SJSA1 (cell line): ENCODE results near the gene FERMT3. TPM values are rescaled to one million over a fixed set of nuclear protein-coding genes. Genes with fewer than 3 reads are reported as not detected.
A peak's percentile ranks its signal among the peaks of the same experiment; 100 is the strongest.

Source experiments
- DNase-seq, 2 experiments: peaks; one replicate each; pipeline ENCODE4 v3.0.0-alpha.2; 2015 to 2020; ENCODE audit warnings: low spot score in 2 of 2, low read depth in 1 of 2
- H3K27ac ChIP-seq: fragments of 250-450 bp; sonication (Bioruptor Pico); 2 replicates; pipeline ENCODE4 v1.5.1; 2020; ENCODE audit warnings: mild to moderate bottlenecking, moderate library complexity
- H3K27me3 ChIP-seq: fragments of 250-450 bp; sonication (Bioruptor Pico); replicated peaks from 2 replicates; pipeline ENCODE4 v1.5.1; 2020; ENCODE audit warnings: mild to moderate bottlenecking, moderate library complexity
- H3K36me3 ChIP-seq: fragments of 250-450 bp; sonication (Bioruptor Pico); 2 replicates; pipeline ENCODE4 v1.5.1; 2020; ENCODE audit warnings: mild to moderate bottlenecking
- H3K4me1 ChIP-seq: fragments of 250-450 bp; sonication (Bioruptor Pico); replicated peaks from 2 replicates; pipeline ENCODE4 v1.6.1; 2021; ENCODE audit warnings: mild to moderate bottlenecking
- H3K4me3 ChIP-seq: fragments of 250-450 bp; sonication (Bioruptor Pico); 2 replicates; pipeline ENCODE4 v1.5.1; 2020; ENCODE audit warnings: mild to moderate bottlenecking
- H3K9me3 ChIP-seq: fragments of 250-450 bp; sonication (Bioruptor Pico); replicated peaks from 2 replicates; pipeline ENCODE4 v1.5.1; 2020; ENCODE audit warnings: mild to moderate bottlenecking
- total RNA-seq: library from RNA; depleted of rRNA; stranded (reverse); fragments of >200 nt; shearing (Covaris generic); gene quantifications from 2 replicates; pipeline ENCODE4 v1.2.3, GENCODE V29; 2014

Gene FERMT3
- total RNA-seq, 1 experiment from 2014 or later: 0.84 TPM

DNA sequence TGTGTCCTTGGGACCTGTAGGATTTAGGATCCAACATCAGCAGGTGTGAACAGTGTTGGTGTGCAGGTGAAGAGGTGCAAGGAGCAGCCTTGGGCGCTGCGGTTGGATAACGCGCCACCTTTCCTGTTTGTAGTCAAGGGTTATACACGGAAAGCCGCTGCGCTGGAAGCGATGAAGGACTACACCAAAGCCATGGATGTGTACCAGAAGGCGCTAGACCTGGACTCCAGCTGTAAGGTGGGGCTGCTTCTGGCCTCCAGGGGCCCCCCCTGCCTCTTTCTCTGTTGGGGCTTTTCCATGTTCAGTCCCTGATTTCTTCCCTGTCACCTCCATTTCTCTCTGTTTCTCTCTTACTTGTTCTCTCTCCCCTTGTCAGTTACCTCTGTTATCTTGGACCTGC is 3.5 kb upstream of the FERMT3 start:
- peaks cover 93% of the 10 kb centered on the region for H3K36me3 ChIP-seq
- H3K27me3 ChIP-seq: no peaks in the 10 kb centered on the region

DNA sequence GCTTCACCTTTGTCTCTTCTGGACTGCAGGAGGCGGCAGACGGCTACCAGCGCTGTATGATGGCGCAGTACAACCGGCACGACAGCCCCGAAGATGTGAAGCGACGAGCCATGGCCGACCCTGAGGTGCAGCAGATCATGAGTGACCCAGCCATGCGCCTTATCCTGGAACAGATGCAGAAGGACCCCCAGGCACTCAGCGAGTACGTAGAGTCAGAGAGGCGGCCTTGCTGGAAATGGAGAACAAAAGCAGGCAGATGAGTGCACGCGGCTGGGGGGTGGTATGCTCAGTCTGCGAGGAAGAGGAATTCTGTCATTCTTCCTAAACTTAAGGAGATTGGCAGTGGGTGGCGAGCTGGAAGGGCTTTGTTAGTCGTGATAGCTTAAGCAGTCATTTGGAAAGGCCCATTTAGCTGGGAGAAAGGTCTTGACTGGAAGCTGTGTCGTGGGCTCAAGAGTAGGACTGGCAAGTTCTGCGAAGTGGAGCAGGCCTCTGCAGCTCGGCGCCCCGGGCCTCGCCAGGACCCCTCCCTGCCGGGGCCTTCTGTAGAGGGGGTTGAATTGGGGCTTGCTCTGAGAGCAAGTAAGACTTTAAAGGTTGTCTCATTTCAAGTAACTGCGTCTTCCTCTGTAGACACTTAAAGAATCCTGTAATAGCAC is 3.0 kb upstream of the FERMT3 start:
- DNase-seq: no peak
- H3K4me1 ChIP-seq: peaks cover 25% of the 10 kb centered on the region
- no peaks in the 10 kb centered on the region for H3K27me3 ChIP-seq
- no peak overlapping the region for H3K4me3 ChIP-seq
- H3K27ac ChIP-seq: no peak overlapping the region
- H3K9me3 ChIP-seq: no peaks in the 10 kb centered on the region
- peaks cover 93% of the 10 kb centered on the region for H3K36me3 ChIP-seq

More for the DNA sequence above, 3.5 kb upstream of the FERMT3 start:
- Histone ChIP-seq H3K27ac (no peak overlapping the region), H3K4me3 (no peak overlapping the region), H3K4me1 (peaks cover 20% of the 10 kb centered on the region), H3K9me3 (no peaks in the 10 kb centered on the region)
- no peak for DNase-seq

DNA sequence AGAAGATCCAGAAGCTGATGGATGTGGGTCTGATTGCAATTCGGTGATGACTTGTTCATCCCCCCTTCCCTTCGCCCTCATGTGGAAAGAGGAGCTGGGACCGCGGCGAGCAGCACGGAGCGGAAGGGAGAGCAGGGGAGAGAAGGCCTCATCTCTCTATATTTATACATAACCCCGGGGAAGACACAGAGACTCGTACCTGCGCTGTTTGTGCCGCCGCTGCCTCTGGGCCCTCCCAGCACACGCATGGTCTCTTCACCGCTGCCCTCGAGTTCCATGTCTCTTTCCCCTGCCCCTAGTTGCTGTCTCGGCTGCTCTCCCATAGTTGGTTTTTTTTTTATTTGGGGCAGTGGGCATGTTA is 2.5 kb upstream of the FERMT3 start:
- Histone ChIP-seq H3K36me3 (peaks cover 92% of the 10 kb centered on the region), H3K27ac (no peak overlapping the region)

DNA sequence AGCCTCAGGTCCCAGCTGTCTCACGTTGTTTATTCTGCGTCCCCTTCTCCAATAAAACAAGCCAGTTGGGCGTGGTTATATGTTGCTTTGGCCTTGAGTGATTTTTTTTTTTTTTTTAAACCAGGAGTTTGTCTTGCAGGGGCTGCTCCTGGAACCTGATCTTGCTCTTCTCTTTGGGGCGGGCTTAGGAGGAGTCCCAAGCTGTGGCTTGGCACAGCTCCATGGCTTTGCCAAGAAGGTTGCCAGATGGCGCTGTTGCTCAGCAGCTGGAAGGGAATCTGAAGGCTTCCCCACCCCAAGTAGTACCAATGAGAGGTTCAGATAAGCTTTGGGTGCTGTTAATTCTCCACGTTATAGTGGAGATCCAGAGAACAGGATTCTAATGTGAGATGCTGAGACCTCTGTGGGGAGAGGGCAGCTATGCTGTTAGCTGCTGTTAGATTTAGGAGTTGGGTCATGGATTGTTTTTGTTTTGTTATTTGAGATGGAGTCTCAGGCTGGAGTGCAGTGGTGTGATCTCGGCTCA is 2.0 kb upstream of the FERMT3 start:
- Histone ChIP-seq H3K27ac (no peak overlapping the region), H3K4me3 (no peak overlapping the region), H3K4me1 (peaks cover 25% of the 10 kb centered on the region), H3K36me3 (peaks cover 89% of the 10 kb centered on the region), H3K9me3 (no peaks in the 10 kb centered on the region), H3K27me3 (no peaks in the 10 kb centered on the region)
- DNase-seq: peak; percentile 85 to 91

More for the DNA sequence above, 2.5 kb upstream of the FERMT3 start:
- no peak for DNase-seq
- Histone ChIP-seq H3K27me3 (no peaks in the 10 kb centered on the region), H3K4me1 (peaks cover 25% of the 10 kb centered on the region), H3K4me3 (no peak overlapping the region), H3K9me3 (no peaks in the 10 kb centered on the region)

- peak; percentile 77 to 86 for DNase-seq
- Histone ChIP-seq H3K4me1 (peaks cover 25% of the 10 kb centered on the region), H3K36me3 (peaks cover 60% of the 10 kb centered on the region), H3K4me3 (no peak overlapping the region), H3K27me3 (no peaks in the 10 kb centered on the region), H3K9me3 (no peaks in the 10 kb centered on the region), H3K27ac (peak overlapping the region; percentile 62)
Observed at GRCh38 chr11:64207256-64208085, 950 bp downstream of the FERMT3 start.

DNA sequence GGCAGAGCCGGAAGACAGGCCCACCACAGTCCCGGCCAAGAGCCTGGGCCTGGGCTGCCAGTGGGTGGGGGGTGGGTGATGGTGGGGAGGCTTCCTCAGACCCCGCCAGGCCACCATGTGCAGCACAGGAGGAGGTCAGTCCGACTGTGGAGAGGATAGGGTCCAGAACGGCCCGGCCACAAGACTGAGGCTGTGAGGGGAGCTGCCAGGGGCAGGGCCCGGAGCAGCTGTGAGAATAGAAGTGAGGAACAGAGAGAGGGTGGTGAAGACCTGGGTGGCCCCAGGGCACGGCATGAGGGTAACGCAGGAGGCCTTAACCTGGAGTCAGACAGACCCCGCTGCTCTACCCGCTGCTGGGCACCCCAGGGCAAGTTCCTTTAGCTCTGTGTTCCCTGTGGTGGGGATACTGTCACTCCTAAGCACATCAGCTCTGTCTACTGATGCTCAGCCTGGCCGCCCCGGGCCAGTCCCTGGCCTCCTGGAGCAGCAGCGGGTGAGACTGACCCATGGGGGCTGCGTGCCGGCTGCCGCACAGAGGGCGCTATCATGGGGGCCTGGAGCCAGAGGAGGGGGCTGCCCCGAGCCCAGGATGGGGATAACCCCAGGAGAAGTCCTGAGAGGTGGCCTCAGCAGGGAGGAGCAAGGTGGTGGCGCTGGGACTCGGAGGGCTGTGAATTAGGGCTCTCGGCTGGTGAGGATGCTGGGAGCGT is 1.7 kb downstream of the FERMT3 start:
- Histone ChIP-seq H3K27me3 (no peaks in the 10 kb centered on the region), H3K4me3 (no peak overlapping the region), H3K9me3 (no peaks in the 10 kb centered on the region), H3K36me3 (peaks cover 52% of the 10 kb centered on the region), H3K4me1 (peaks cover 25% of the 10 kb centered on the region), H3K27ac (peak overlapping the region; percentile 62)
- no peak for DNase-seq

- Histone ChIP-seq H3K4me3 (no peak overlapping the region), H3K9me3 (no peaks in the 10 kb centered on the region), H3K27me3 (no peaks in the 10 kb centered on the region), H3K27ac (no peak overlapping the region), H3K36me3 (peaks cover 45% of the 10 kb centered on the region), H3K4me1 (peaks cover 25% of the 10 kb centered on the region)
- DNase-seq: no peak
Observed at GRCh38 chr11:64208796-64209562, 2.5 kb downstream of the FERMT3 start.

DNA sequence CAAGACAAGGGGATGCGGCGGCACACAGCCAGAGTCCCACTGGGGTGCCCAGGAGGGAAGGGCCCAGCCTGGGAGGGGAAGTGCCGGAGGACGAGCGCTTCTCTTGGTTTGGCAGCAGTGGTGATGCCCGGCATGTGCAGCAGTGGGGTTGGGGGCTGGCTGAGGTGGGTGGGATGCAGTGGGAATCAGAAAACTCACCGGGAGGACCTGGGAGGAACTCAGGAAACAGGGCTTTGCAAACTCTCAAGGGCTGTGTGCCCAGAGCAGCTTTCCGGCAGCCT is 3.0 kb downstream of the FERMT3 start:
- peaks cover 25% of the 10 kb centered on the region for H3K4me1 ChIP-seq
- no peaks in the 10 kb centered on the region for H3K27me3 ChIP-seq
- H3K27ac ChIP-seq: no peak overlapping the region
- H3K9me3 ChIP-seq: no peaks in the 10 kb centered on the region
- DNase-seq: no peak
- no peak overlapping the region for H3K4me3 ChIP-seq
- peaks cover 39% of the 10 kb centered on the region for H3K36me3 ChIP-seq

DNA sequence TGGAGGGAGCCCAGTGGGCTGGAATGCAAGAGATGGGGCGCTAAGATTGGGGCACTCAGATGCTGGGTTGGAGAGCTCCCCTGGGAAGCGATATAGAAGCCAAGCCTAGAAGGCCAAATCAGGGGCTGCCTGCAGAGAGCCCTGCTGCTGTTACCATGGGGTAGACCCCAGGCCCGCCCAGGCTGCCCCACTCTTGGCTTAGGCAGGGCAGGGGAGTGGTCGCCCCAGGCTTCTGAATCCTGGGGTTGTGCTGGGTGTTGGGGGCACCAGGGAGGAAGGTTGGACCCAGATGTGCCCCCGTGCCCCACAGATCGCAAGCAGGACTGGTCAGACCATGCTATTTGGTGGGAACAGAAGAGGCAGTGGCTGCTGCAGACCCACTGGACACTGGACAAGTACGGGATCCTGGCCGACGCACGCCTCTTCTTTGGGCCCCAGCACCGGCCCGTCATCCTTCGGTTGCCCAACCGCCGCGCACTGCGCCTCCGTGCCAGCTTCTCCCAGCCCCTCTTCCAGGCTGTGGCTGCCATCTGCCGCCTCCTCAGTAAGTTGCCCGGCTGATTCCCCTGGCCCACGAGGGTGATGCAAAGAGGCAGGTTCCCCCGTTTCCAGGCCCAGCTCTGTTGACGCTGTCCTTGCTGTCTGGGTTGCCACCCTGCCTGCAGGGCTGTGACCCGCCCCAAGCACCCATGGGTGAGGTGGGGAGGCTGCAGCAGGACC is 3.9 kb downstream of the FERMT3 start:
- no peaks in the 10 kb centered on the region for H3K27me3 ChIP-seq
- H3K9me3 ChIP-seq: no peaks in the 10 kb centered on the region
- H3K36me3 ChIP-seq: peaks cover 35% of the 10 kb centered on the region
- no peak overlapping the region for H3K27ac ChIP-seq
- peaks cover 29% of the 10 kb centered on the region for H3K4me1 ChIP-seq
- no peak overlapping the region for H3K4me3 ChIP-seq
- DNase-seq: no peak

- Histone ChIP-seq H3K36me3 (peaks cover 27% of the 10 kb centered on the region), H3K4me1 (peaks cover 26% of the 10 kb centered on the region), H3K27me3 (no peaks in the 10 kb centered on the region), H3K9me3 (no peaks in the 10 kb centered on the region), H3K27ac (no peak overlapping the region), H3K4me3 (no peak overlapping the region)
- DNase-seq: no peak
Observed at GRCh38 chr11:64211181-64211872, 4.8 kb downstream of the FERMT3 start.

DNA sequence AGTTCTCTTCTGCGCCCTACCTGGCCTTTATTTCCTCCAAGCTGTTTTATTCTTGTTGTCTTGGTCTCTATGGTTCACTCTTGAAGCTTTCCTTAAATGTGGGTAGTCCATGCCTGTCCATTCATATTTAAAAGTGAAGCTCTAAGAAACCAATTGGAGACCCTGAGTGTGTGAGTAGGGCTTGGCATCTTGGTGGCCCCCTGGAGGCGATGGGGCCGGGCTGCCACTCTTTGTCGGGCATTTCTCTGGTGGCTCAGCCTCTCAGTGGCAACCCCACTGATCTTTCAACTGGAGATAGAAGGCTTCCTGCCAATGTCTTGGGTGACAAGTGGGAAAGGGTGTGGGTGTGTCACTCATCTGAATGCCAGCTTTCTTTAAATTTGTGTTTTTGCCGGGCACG is 10.4 kb downstream of the FERMT3 start:
- H3K4me3 ChIP-seq: no peak overlapping the region
- DNase-seq: no peak

GRCh38 chr11:64218628-64219353 is 12.3 kb downstream of the FERMT3 start:
- Histone ChIP-seq H3K4me3 (no peak overlapping the region), H3K9me3 (no peaks in the 10 kb centered on the region), H3K4me1 (0 out of 2 replicates have a peak, but pooled peaks cover 3% of the 10 kb centered on the region), H3K36me3 (peaks cover 51% of the 10 kb centered on the region), H3K27me3 (no peaks in the 10 kb centered on the region), H3K27ac (no peak overlapping the region)
- DNase-seq: peak in 1 of 2 experiments; percentile 49

More for the DNA sequence above, 10.4 kb downstream of the FERMT3 start:
- H3K9me3 ChIP-seq: no peaks in the 10 kb centered on the region
- no peak overlapping the region for H3K27ac ChIP-seq
- no peaks in the 10 kb centered on the region for H3K27me3 ChIP-seq
- 0 out of 2 replicates have a peak, but pooled peaks cover 3% of the 10 kb centered on the region for H3K4me1 ChIP-seq
- peaks cover 37% of the 10 kb centered on the region for H3K36me3 ChIP-seq
